PFSK-1 (cell line): ENCODE results near the gene GPRIN3.

ENCODE experiments used
- FOXP2 ChIP-seq: optimal IDR thresholded peaks from 2 replicates; pipeline ENCODE3; 2011; ENCODE audit warnings: borderline replicate concordance, control low read depth, inconsistent platforms; ENCODE audit not compliant: insufficient read depth; ENCODE audit errors: extremely low read length, extremely low read depth
- POLR2AphosphoS5 ChIP-seq: IDR thresholded peaks from 2 replicates; pipeline ENCODE4 v1.6.1; 2012; ENCODE audit warnings: low read depth, mild to moderate bottlenecking, control low read depth, low read length, moderate library complexity
- SIN3A ChIP-seq: IDR thresholded peaks from 2 replicates; pipeline ENCODE4 v1.6.1; 2012; ENCODE audit warnings: mild to moderate bottlenecking, low read length, moderate library complexity, borderline replicate concordance; ENCODE audit not compliant: insufficient read depth
- TAF1 ChIP-seq: IDR thresholded peaks from 2 replicates; pipeline ENCODE4 v1.6.1; 2012; ENCODE audit warnings: low read length, control low read depth, borderline replicate concordance; ENCODE audit not compliant: insufficient read depth
- TF ChIP-seq, protein P1 (sequence below), 2 experiments: IDR thresholded peaks; 2 replicates each; pipeline versions ENCODE4 v1.6.1 to v1.8.0; 2011 to 2012; ENCODE audit warnings: low read depth in 2 of 2, low read length in 2 of 2, control low read depth in 1 of 2, inconsistent platforms in 1 of 2, mild to moderate bottlenecking in 1 of 2, moderate library complexity in 1 of 2; ENCODE audit not compliant: insufficient read depth in 1 of 2

Gene GPRIN3

DNA sequence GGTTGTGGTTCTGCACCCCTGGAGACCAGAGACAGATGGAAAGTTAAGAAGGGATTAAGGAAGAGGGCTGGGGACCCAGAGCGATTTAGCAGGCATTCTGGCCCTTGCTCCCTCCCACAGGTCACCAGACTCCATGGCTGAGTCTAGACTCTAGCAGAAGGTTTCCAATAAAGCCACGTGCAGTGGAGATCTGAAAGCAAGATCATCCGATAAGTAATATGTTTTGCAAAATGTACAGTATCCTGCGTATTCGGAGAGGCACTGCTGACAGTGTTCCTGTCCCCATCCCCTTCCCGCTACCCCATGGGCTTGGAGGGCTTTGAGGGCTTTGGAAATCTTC, 531 bp upstream of the GPRIN3 start:
- TF ChIP-seq SIN3A = no peak
- no peak for TF ChIP-seq TAF1
- TF ChIP-seq FOXP2 = no peak
- TF ChIP-seq, protein P1, sequence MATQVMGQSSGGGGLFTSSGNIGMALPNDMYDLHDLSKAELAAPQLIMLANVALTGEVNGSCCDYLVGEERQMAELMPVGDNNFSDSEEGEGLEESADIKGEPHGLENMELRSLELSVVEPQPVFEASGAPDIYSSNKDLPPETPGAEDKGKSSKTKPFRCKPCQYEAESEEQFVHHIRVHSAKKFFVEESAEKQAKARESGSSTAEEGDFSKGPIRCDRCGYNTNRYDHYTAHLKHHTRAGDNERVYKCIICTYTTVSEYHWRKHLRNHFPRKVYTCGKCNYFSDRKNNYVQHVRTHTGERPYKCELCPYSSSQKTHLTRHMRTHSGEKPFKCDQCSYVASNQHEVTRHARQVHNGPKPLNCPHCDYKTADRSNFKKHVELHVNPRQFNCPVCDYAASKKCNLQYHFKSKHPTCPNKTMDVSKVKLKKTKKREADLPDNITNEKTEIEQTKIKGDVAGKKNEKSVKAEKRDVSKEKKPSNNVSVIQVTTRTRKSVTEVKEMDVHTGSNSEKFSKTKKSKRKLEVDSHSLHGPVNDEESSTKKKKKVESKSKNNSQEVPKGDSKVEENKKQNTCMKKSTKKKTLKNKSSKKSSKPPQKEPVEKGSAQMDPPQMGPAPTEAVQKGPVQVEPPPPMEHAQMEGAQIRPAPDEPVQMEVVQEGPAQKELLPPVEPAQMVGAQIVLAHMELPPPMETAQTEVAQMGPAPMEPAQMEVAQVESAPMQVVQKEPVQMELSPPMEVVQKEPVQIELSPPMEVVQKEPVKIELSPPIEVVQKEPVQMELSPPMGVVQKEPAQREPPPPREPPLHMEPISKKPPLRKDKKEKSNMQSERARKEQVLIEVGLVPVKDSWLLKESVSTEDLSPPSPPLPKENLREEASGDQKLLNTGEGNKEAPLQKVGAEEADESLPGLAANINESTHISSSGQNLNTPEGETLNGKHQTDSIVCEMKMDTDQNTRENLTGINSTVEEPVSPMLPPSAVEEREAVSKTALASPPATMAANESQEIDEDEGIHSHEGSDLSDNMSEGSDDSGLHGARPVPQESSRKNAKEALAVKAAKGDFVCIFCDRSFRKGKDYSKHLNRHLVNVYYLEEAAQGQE (IDR thresholded peaks at IDR 0.05; ENCODE audit: insufficient read depth in 1 of 2, low read depth in 2 of 2, low read length in 2 of 2) = no peak
- no peak for TF ChIP-seq POLR2AphosphoS5

- TF ChIP-seq FOXP2 (no peak), SIN3A (no peak)
These were observed 488 bp downstream of the GPRIN3 start for GRCh38 chr4:89307178-89307445.

GRCh38 chr4:89306486-89307177, 968 bp downstream of the GPRIN3 start:
- TF ChIP-seq TAF1 = no peak
- TF ChIP-seq, protein P1 (IDR thresholded peaks at IDR 0.05; ENCODE audit: insufficient read depth in 1 of 2, low read depth in 2 of 2, low read length in 2 of 2) = no peak
- TF ChIP-seq POLR2AphosphoS5 = no peak
- no peak for TF ChIP-seq SIN3A
- TF ChIP-seq FOXP2 = no peak

GRCh38 chr4:89305712-89306437, 1.7 kb downstream of the GPRIN3 start:
- no peak for TF ChIP-seq SIN3A
- TF ChIP-seq TAF1 = no peak
- no peak for TF ChIP-seq FOXP2
- TF ChIP-seq POLR2AphosphoS5 = no peak
- TF ChIP-seq, protein P1 (IDR thresholded peaks at IDR 0.05; ENCODE audit: insufficient read depth in 1 of 2, low read depth in 2 of 2, low read length in 2 of 2) = no peak

- no peak for TF ChIP-seq SIN3A
- TF ChIP-seq, protein P1 (IDR thresholded peaks at IDR 0.05; ENCODE audit: insufficient read depth in 1 of 2, low read depth in 2 of 2, low read length in 2 of 2) = no peak
- no peak for TF ChIP-seq TAF1
- TF ChIP-seq POLR2AphosphoS5 = no peak
- no peak for TF ChIP-seq FOXP2
These were observed 2.6 kb downstream of the GPRIN3 start for GRCh38 chr4:89305028-89305427.
